Activated CD4-positive, alpha-beta memory T cell treated with anti-CD3 and anti-CD28 coated beads, Interleukin-2, amount 10 ng/mL, durations not matched to agents 7 days and 5 days (primary cell): ENCODE data around the gene CORO7. TPM values are rescaled to one million over a fixed set of nuclear protein-coding genes. Genes with fewer than 3 reads are reported as not detected.
A peak's percentile ranks its signal among the peaks of the same experiment; 100 is the strongest.

Experiments
- CTCF ChIA-PET: fragments of 350-600 bp; sonication (Branson Sonifier 250); formaldehyde crosslinking; loops from one replicate; lab custom pipeline; 2021; ENCODE audit warnings: antibody characterized with exemption, inconsistent platforms; lab: Charles Lee
- POLR2A ChIA-PET: fragments of 350-600 bp; sonication (Branson Sonifier 250); formaldehyde crosslinking; loops from one replicate; lab custom pipeline; 2021; ENCODE audit warnings: antibody characterized with exemption; lab: Charles Lee
- DNase-seq: peaks from one replicate; pipeline ENCODE4 v3.0.0-alpha.2; 2020
- H3K27ac Mint-ChIP-seq: one replicate; pipeline ENCODE4 v1.8.0; 2021; ENCODE audit warnings: mild to moderate bottlenecking, mixed read lengths
- H3K27me3 Mint-ChIP-seq: one replicate; pipeline ENCODE4 v1.8.0; 2021; ENCODE audit warnings: mixed read lengths
- H3K36me3 Mint-ChIP-seq: one replicate; pipeline ENCODE4 v1.8.0; 2021; ENCODE audit warnings: low read depth, mixed read lengths
- H3K4me1 Mint-ChIP-seq: one replicate; pipeline ENCODE4 v1.8.0; 2021; ENCODE audit warnings: mixed read lengths
- H3K4me3 Mint-ChIP-seq: one replicate; pipeline ENCODE4 v1.8.0; 2021; ENCODE audit warnings: mild to moderate bottlenecking, mixed read lengths
- H3K9me3 Mint-ChIP-seq: one replicate; pipeline ENCODE4 v1.8.0; 2021; ENCODE audit warnings: mixed read lengths
- total RNA-seq, 2 experiments: library from RNA; stranded (reverse); gene quantifications; one replicate each; pipeline ENCODE4 v1.2.3, GENCODE V29; 2021

The CORO7 gene
- total RNA-seq, 2 experiments from 2014 or later: 244 to 245 TPM

DNA sequence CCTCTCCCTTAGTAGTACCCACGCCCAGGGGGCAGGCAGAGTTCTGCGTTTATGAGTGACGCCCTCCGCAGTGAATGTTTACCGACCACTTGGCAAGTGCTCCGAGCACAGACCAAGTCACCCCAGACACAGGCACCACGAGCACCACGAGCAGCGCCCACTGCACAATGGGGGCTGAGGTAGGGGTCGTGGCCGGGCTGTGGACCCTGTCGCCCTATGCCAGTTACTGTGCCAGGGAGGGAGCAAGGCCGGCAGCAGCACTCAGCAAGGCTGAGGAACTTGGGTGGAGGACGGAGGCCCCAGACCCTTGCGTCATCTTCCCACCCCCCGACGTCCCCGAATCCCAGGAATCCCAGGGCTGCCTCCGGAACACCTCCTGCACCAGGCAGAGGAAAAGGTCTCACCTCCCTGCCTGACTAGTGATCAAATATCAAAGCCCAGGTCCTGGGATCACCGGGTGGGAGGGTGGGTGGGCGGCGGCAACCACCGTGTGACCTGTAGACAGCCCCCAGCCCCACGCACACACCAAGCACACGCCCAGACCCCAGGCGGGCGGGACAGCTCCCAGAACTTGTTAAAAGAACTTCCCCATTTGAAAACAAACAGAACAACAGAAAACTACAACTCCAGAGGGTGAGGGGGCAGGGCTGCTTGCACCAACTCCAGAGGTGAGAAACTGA, 39.4 kb downstream of the CORO7 start:
- H3K27ac Mint-ChIP-seq: no peak overlapping the region

DNA sequence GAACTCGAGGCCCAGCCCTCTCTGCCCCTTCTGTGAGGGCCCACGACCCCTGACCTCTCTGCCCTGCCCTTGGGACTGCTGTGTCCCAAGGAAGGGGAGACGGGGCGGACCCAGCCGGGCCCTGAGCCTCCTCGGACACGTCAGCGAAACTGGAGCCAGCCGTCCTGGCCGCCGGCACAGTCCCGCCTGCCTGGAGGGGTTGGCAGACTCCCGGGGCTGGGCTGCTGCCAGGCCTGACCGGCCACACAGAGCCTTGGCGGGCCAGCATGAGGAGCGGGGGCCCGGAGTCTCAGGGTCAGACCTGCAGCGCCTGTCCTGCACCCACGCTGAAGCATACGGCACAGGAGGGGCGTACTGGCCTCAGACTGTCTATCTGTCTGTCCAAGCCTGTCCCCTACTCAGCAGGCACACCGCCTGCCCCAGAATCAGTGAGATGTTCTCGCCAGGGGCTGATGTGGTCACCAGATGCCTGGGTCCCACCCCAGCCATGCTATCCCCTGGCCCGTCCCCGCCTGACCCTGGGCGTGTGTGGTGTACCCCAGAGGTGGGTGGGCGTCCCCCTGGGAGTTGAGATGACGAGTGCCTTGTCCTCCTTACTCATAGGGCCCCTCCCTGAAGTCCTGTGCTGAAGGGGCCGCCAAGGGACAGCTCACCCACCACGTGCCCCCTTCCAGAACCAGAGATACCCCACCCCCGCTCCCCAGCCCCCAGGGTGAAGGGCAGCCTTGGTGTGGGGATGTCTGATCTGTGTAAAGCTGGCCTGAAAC, 40.1 kb downstream of the CORO7 start:
- POLR2A ChIA-PET: no interaction called here
- Mint-ChIP-seq H3K9me3 (no peaks in the 10 kb centered on the region), H3K4me3 (no peak overlapping the region), H3K27ac (no peak overlapping the region), H3K36me3 (peaks cover 6% of the 10 kb centered on the region), H3K4me1 (peaks cover 8% of the 10 kb centered on the region), H3K27me3 (no peaks in the 10 kb centered on the region)
- no peak for DNase-seq
- CTCF ChIA-PET: interaction anchor here (1.0 kb wide), 1 partner anchor 26 kb away, joined by 3 read pairs; no protein-coding TSS in a partner anchor

More for the DNA sequence above, 39.4 kb downstream of the CORO7 start:
- no peaks in the 10 kb centered on the region for H3K9me3 Mint-ChIP-seq
- no peak overlapping the region for H3K4me3 Mint-ChIP-seq
- POLR2A ChIA-PET: interaction anchor here (1.7 to 1.9 kb wide), 2 partner anchors 18 to 38 kb away, joined by 4 to 5 read pairs; no protein-coding TSS in a partner anchor
- H3K36me3 Mint-ChIP-seq: peaks cover 8% of the 10 kb centered on the region
- no peaks in the 10 kb centered on the region for H3K27me3 Mint-ChIP-seq
- CTCF ChIA-PET: interaction anchor here (0.9 kb wide), 1 partner anchor 26 kb away, joined by 4 read pairs; no protein-coding TSS in a partner anchor
- H3K4me1 Mint-ChIP-seq: peaks cover 8% of the 10 kb centered on the region
- no peak for DNase-seq

DNA sequence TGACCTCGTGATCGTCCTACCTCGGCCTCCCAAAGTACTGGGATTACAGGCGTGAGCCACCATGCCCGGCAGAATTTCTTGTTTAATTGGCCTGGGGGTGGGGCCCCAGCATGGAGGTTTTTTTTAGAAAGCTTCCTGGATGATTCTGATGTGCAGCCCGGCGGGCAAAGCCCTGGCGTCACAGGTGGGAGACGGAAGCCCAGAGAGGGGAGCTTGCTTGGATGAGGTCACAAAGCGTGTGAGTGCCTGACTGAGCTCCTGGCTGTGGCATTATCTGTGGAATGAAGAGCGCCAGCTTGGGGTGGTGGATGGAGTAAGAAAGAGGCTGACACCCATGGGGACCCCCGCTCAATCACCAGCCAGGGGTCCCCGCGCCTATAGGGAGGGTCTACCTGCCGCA, 40.7 kb downstream of the CORO7 start:
- H3K36me3 Mint-ChIP-seq: peaks cover 6% of the 10 kb centered on the region
- ChIA-PET CTCF (interaction anchor here (1.0 kb wide), 1 partner anchor 27 kb away, joined by 3 read pairs; no protein-coding TSS in a partner anchor), POLR2A (interaction anchor here (1.5 kb wide), 1 partner anchor 16 kb away, joined by 6 read pairs; no protein-coding TSS in a partner anchor)
- peaks cover 8% of the 10 kb centered on the region for H3K4me1 Mint-ChIP-seq
- no peak overlapping the region for H3K4me3 Mint-ChIP-seq
- no peak overlapping the region for H3K27ac Mint-ChIP-seq
- no peak for DNase-seq
- no peaks in the 10 kb centered on the region for H3K27me3 Mint-ChIP-seq
- no peaks in the 10 kb centered on the region for H3K9me3 Mint-ChIP-seq

DNA sequence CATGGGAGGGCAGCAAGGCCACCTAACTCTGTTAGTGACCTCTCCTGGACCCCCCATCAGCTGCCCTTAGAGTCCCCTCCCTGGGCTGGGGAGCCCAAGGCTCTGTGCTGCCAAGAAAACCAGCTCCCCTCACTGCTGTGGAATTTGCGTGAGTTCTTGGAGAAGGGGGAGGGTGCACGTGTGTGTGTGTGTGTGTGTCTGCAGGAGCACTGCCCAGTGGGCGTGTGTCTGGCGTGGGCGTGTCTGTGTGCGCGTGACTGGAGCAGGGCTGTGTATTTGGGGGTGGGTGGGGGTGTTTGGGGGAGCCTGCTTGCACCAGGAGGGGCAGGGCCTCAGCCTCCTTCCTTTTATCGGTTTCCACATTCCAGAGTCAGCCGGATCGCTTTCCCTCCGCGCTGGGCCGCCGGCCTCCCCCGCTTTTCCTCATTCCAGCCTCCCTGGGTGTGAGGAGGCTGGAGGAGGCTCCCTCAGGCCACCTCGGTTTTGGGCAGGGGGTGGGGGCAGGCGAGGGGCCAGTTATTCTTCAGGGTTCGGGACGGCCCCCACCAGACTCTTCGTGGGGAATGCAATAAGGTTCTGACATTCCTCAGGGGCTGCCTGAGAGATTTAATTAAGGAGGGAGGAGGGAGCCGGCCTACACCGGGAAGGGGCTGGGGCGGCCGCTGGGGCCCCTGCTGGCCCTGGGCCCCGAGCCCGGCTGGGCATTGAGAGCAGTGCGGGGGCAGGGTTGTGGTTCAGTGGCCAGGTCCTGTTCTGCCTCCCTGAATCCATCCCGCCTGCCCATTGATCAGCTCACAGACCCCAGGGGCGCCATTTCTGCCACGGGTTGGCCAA, 42.3 kb downstream of the CORO7 start:
- Mint-ChIP-seq H3K4me1 (peaks cover 8% of the 10 kb centered on the region), H3K9me3 (no peaks in the 10 kb centered on the region), H3K36me3 (peaks cover 2% of the 10 kb centered on the region), H3K27me3 (no peaks in the 10 kb centered on the region), H3K4me3 (no peak overlapping the region), H3K27ac (no peak overlapping the region)
- ChIA-PET POLR2A (interaction anchor here (0.7 to 1.7 kb wide), 6 partner anchors 17 to 43 kb away, joined by 3 to 6 read pairs (median 4); partner anchors contain the start of genes CORO7 and PAM16), CTCF (interaction anchor here (0.8 kb wide), 1 partner anchor 120 kb away, joined by 3 read pairs; no protein-coding TSS in a partner anchor)
- no peak for DNase-seq

DNA sequence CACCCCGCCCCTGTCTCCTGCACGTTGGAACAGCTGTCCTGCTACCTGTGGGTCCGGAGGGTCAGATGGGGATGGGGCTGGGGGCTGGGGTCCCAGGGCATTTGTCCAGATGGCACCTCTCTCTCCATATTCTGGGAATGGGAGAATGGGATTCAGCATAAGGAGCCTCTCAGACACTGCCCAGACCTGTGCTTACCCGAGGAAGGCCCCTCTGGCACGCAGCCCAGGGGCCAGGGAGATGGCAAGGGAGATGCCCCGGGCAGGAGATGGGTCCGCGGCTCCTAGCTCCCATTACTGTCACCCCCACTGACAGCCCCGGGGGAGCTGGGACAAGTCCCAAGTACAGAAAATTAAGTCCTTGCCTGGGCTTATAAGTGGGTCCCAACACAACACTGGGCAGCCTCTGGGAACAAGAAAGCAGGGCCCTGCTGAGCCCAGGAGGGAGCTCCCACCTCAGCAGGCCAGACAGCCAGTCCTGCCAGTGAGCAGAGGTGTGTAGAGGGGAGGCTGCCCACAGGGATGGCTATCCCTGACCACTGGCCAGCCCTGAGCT, 43.0 kb downstream of the CORO7 start:
- DNase-seq: no peak
- Mint-ChIP-seq H3K4me3 (no peak overlapping the region), H3K27me3 (no peaks in the 10 kb centered on the region)

DNA sequence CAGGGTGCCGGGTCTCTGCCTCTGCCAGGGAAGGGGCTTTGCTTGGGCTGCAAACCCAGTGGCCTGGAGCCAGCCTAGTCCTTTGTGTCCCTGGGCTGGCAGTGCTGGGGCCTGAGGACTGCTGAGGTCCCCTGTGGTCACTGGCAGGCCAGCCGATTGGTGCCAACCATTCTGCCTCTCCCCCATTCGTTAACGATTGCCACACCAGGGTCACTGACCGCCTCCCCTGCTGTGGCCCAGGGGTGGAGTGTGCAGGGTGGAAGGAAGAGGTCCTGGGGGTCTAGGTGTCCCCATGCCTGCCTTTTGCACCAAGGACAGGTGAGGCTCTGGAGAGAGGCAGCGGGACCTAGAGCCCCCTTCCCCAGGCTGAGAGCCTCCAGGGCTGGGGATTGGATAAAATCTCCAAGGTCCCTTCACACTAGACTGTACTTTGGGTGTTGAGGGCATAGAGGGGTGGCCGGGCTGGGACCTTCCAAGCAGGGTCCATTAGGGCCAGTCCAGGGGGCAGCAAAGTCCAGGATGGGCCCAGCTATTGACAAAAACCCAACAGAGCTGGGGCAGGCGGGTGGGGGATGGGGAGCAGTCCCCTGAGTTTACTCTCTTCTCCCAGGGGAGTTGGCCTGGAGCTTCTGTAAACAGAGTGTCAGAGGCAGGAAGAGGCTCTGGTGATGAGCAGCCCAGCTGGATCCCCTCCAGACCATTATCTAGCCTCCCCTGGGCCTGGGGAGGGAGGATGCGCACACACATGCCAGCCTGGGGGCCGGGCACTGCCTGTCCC, 43.6 kb downstream of the CORO7 start:
- no peaks in the 10 kb centered on the region for H3K27me3 Mint-ChIP-seq
- H3K4me1 Mint-ChIP-seq: peaks cover 8% of the 10 kb centered on the region
- H3K36me3 Mint-ChIP-seq: peaks cover 3% of the 10 kb centered on the region
- ChIA-PET CTCF (no interaction called here), POLR2A (interaction anchor here (1.2 to 1.3 kb wide), 2 partner anchors 37 to 44 kb away, joined by 3 to 5 read pairs; partner anchors contain the start of gene CORO7)
- no peaks in the 10 kb centered on the region for H3K9me3 Mint-ChIP-seq
- H3K4me3 Mint-ChIP-seq: no peak overlapping the region
- DNase-seq: no peak
- no peak overlapping the region for H3K27ac Mint-ChIP-seq

More for the DNA sequence above, 43.0 kb downstream of the CORO7 start:
- Mint-ChIP-seq H3K27ac (no peak overlapping the region), H3K9me3 (no peaks in the 10 kb centered on the region), H3K36me3 (peaks cover 2% of the 10 kb centered on the region), H3K4me1 (peaks cover 8% of the 10 kb centered on the region)
- ChIA-PET CTCF (interaction anchor here (0.8 kb wide), 1 partner anchor 119 kb away, joined by 3 read pairs; no protein-coding TSS in a partner anchor), POLR2A (interaction anchor here (0.7 to 1.7 kb wide), 5 partner anchors 19 to 44 kb away, joined by 3 to 5 read pairs (median 4); partner anchors contain the start of genes CORO7 and PAM16)

DNA sequence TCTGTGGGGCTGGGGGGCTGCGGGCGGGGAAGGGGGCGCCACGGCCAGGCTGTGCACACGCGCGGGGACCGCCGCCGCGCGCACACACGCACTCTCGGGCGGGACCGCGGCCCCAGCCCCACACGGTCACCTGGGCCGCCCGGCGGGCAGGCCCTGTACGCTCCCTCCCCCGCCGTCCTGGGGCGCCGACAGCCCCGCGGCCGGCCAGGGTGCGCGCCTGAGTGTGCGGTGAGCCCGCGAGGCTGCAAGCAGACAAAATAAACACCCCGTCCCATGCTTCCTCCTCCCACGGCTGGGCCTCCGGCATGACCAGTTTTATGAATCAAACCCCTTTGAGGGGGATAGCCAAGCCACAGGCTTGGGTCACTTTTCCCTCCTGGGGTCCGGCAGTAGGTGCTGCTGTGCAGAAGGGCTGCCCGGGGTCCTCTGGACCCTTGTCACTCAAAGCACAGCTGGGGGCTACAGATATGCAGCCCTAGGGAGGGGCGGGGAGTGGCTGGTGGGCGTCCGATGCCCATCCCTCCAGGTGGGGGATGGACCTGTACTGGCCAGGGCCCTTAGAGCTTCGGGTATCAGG, 44.3 kb downstream of the CORO7 start:
- Mint-ChIP-seq H3K36me3 (peaks cover 7% of the 10 kb centered on the region), H3K9me3 (no peaks in the 10 kb centered on the region), H3K4me3 (peak overlapping the region; percentile 51), H3K27ac (no peak overlapping the region), H3K27me3 (no peaks in the 10 kb centered on the region), H3K4me1 (peaks cover 10% of the 10 kb centered on the region)
- peak; percentile 31 for DNase-seq
- ChIA-PET CTCF (no interaction called here), POLR2A (interaction anchor here (1.2 kb wide), 1 partner anchor 37 kb away, joined by 3 read pairs; no protein-coding TSS in a partner anchor)

DNA sequence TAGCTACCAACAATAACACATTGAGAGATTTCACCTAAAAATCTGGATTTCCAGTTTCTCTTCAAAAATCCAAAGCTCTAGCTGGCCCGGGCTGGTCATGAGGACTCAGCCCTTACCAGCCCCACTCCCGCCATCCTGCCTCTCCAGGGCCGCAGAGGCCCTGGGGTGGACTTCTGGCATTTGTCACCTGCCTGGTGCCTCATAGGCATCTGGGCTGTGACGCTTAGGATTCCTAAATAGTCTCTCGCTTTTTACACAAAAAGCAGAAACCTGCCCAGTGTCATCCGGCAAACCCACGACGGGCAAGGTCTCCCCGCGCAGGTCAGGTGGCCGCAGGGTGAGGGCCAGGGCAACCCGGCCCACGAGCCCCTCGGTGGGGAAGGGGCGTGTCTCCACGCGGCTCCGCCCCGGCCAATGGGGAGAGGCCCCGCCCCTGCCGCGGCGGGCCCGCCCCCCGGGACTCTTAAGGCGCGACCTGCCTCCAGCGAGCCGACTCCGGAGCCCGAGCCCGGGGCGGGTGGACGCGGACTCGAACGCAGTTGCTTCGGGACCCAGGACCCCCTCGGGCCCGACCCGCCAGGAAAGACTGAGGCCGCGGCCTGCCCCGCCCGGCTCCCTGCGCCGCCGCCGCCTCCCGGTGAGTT, 44.9 kb downstream of the CORO7 start, which contains the start of gene VASN:
Gene VASN, plus strand, starts transcription at position 492 of the 644 bp plus-strand sequence. CDS start 9,030 bp downstream, outside the sequence.
- H3K9me3 Mint-ChIP-seq: no peaks in the 10 kb centered on the region
- no peak within 1 kb of the TSS for H3K27ac Mint-ChIP-seq
- H3K4me3 Mint-ChIP-seq: peak within 1 kb of the TSS; percentile 51
- peaks cover 11% of the 10 kb centered on the region for H3K36me3 Mint-ChIP-seq
- peak; percentile 56 for DNase-seq
- H3K4me1 Mint-ChIP-seq: peaks cover 10% of the 10 kb centered on the region
- no peaks in the 10 kb centered on the region for H3K27me3 Mint-ChIP-seq
- ChIA-PET POLR2A (interaction anchor here (1.4 to 2.4 kb wide), 2 partner anchors 10 to 18 kb away, joined by 3 to 8 read pairs; no protein-coding TSS in a partner anchor), CTCF (interaction anchor here (1.1 kb wide), 1 partner anchor 31 kb away, joined by 3 read pairs; no protein-coding TSS in a partner anchor)

DNA sequence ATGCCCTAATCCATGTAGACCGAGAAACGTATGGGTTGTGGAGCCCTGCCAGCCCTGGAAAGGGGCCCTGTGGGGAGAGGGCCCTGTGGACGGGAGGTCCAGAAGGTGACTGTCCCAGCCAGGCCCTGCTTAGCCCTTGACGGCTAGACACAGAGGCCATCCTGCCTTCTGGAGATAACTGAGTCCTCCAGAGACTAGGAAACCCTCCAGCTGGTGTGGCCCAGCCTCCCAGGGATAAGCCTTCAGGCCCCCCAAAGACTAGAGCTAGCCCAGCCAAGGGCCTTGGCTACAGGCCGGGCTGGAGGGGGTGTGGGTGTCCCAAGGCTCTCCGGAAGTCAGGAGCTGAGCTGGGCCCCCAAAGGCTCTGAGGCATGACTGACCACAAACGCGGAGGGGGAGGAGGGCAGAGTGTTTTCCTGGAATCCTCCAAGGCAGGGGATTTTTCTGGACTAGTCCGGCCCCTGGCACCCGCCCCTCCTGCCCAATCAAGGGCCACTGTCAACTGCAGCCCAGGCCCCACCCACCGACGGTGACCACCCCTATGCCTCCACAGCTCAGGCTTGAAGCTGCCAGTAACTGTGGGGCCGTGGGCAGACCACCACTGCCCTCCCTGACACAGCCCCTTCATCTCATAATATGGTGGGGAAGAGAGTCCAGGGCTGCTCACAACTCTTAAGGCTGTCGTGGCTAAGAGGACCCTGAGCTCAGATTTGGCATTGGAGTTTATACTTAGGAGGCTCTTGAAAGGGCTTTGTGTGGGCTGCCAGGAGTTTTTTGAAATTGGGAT, 45.6 kb downstream of the CORO7 start:
- POLR2A ChIA-PET: interaction anchor here (0.8 to 2.4 kb wide), 3 partner anchors 11 to 18 kb away, joined by 3 to 8 read pairs (median 3); no protein-coding TSS in a partner anchor
- H3K36me3 Mint-ChIP-seq: peaks cover 13% of the 10 kb centered on the region
- H3K27ac Mint-ChIP-seq: no peak overlapping the region
- no peak overlapping the region for H3K4me3 Mint-ChIP-seq
- DNase-seq: no peak
- H3K9me3 Mint-ChIP-seq: no peaks in the 10 kb centered on the region
- peaks cover 10% of the 10 kb centered on the region for H3K4me1 Mint-ChIP-seq
- no peaks in the 10 kb centered on the region for H3K27me3 Mint-ChIP-seq
- CTCF ChIA-PET: interaction anchor here (1.1 kb wide), 1 partner anchor 31 kb away, joined by 3 read pairs; no protein-coding TSS in a partner anchor

DNA sequence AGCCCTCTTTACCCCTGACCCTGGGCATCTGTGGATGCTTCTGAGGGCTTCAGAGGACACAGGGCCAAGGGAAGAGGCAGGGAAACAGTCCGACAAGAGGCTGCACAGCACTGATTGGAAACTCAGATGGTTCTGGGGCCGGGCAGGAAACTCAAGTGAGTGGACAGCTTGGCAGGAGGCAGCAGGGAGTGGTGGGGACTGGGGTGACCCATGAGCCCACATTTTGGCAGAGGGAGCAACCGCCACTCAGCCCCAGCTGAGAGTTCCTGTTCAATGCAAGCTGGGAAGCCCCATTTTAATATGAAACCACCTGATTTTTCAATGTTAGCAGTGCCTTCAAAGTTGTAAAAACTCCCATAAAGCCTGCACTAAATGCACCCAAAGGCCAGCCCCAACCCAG, 46.2 kb downstream of the CORO7 start:
- Mint-ChIP-seq H3K36me3 (peaks cover 13% of the 10 kb centered on the region), H3K9me3 (no peaks in the 10 kb centered on the region), H3K4me3 (no peak overlapping the region), H3K4me1 (peaks cover 10% of the 10 kb centered on the region), H3K27ac (no peak overlapping the region), H3K27me3 (no peaks in the 10 kb centered on the region)
- CTCF ChIA-PET: no interaction called here
- DNase-seq: no peak
- POLR2A ChIA-PET: interaction anchor here (0.8 to 2.4 kb wide), 3 partner anchors 11 to 19 kb away, joined by 3 to 8 read pairs (median 3); no protein-coding TSS in a partner anchor
